GM18498 (cell line): ENCODE results near the gene POLR1H.
"Not testable (repeated sequence)": the region's sequence is repeated elsewhere in the genome, so short reads cannot be mapped to it uniquely, and the experiment has no call there.

Experiments
- ATAC-seq: cut with Tn5 transposase; IDR thresholded peaks from one replicate; pipeline ENCODE4 v1.9.1; 2021; ENCODE audit warnings: mild to moderate bottlenecking, moderate library complexity; ENCODE audit not compliant: unreplicated experiment

Gene POLR1H

GRCh38 chr6:30061092-30061857, at the start of gene POLR1H:
Gene POLR1H (plus strand): TSS chr6:30061265. CDS start chr6:30061525, 260 bp downstream.
- peak; percentile 89 for ATAC-seq

- ATAC-seq: no peak
These were observed 47.7 kb upstream of the POLR1H start for GRCh38 chr6:30013291-30013922.

GRCh38 chr6:30019819-30020218, 41.2 kb upstream of the POLR1H start:
- no peak for ATAC-seq

- ATAC-seq: no peak
These were observed 40.4 kb upstream of the POLR1H start for GRCh38 chr6:30020626-30021025.

GRCh38 chr6:30022189-30022588, 38.9 kb upstream of the POLR1H start:
- no peak for ATAC-seq

GRCh38 chr6:30022712-30023111, 38.4 kb upstream of the POLR1H start:
- ATAC-seq: not testable (repeated sequence)

- ATAC-seq: no peak
These were observed 35.9 kb upstream of the POLR1H start for GRCh38 chr6:30025186-30025585.

GRCh38 chr6:30029588-30029987, 31.5 kb upstream of the POLR1H start:
- ATAC-seq: no peak

- no peak for ATAC-seq
These were observed 29.7 kb upstream of the POLR1H start for GRCh38 chr6:30031381-30031780.

- not testable (repeated sequence) for ATAC-seq
These were observed 27.6 kb upstream of the POLR1H start for GRCh38 chr6:30033440-30033839.

GRCh38 chr6:30035784-30036183, 25.3 kb upstream of the POLR1H start:
- ATAC-seq: no peak

- ATAC-seq: no peak
These were observed 23.8 kb upstream of the POLR1H start for GRCh38 chr6:30037182-30037788.

GRCh38 chr6:30041221-30041620, 19.8 kb upstream of the POLR1H start:
- ATAC-seq: no peak

- no peak for ATAC-seq
These were observed 19.2 kb upstream of the POLR1H start for GRCh38 chr6:30041821-30042220.

- ATAC-seq: no peak
These were observed 18.6 kb upstream of the POLR1H start for GRCh38 chr6:30042476-30042875.

- ATAC-seq: no peak
These were observed 18.2 kb upstream of the POLR1H start for GRCh38 chr6:30042914-30043313.

GRCh38 chr6:30043744-30044143, 17.3 kb upstream of the POLR1H start:
- ATAC-seq: no peak

GRCh38 chr6:30044630-30045029, 16.4 kb upstream of the POLR1H start:
- ATAC-seq: no peak

- no peak for ATAC-seq
These were observed 13.8 kb upstream of the POLR1H start for GRCh38 chr6:30047220-30047619.

GRCh38 chr6:30053682-30054081, 7.4 kb upstream of the POLR1H start:
- ATAC-seq: no peak

GRCh38 chr6:30055513-30055912, 5.6 kb upstream of the POLR1H start:
- ATAC-seq: no peak

- ATAC-seq: peak; percentile 25
These were observed 416 bp upstream of the POLR1H start for GRCh38 chr6:30060606-30061091.
